GM21381 (cell line): Measurements from ENCODE around the gene ARMCX1.
A peak's percentile ranks its signal among the peaks of the same experiment; 100 is the strongest.
"Not testable (repeated sequence)": the region's sequence is repeated elsewhere in the genome, so short reads cannot be mapped to it uniquely, and the experiment has no call there.

Source experiments
- ATAC-seq: cut with Tn5 transposase; IDR thresholded peaks from one replicate; pipeline ENCODE4 v1.9.1; 2021; ENCODE audit warnings: mild to moderate bottlenecking, moderate library complexity; ENCODE audit not compliant: unreplicated experiment

The ARMCX1 gene

DNA sequence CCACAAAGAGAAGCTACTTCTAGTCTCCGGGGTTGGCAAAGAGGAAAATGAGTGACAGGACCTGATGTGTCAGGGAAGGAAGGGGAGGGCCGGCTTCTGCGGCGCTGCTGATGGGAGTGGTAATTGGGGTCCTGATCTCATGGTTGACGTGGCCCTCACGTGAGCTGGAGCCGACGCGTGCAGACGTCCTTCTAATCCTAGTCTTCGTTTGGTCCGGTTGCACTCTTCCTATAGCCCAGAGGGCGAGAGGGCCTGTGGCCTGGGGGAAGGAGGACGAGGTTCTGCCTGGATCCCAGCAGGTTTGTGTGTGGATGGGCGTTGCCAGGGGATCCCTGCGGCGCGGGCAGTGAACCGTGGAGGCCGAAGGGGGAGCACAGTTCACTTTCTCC is at the start of gene ARMCX1:
ARMCX1 (plus strand) TSS at position 186 of the 389 bp plus-strand sequence. CDS start 2,384 bp downstream, outside the sequence.
- ATAC-seq = no peak

DNA sequence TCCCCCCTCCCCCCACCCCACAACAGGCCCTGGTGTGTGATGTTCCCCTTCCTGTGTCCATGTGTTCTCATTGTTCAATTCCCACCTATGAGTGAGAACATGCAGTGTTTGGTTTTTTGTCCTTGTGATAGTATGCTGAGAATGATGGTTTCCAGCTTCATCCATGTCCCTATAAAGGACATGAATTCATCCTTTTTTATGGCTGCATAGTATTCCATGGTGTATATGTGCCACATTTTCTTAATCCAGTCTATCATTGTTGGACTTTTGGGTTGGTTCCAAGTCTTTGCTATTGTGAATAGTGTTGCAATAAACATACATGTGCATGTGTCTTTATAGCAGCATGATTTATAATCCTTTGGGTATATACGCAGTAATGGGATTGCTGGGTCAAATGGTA is 47.4 kb upstream of the ARMCX1 start:
- ATAC-seq = not testable (repeated sequence)

DNA sequence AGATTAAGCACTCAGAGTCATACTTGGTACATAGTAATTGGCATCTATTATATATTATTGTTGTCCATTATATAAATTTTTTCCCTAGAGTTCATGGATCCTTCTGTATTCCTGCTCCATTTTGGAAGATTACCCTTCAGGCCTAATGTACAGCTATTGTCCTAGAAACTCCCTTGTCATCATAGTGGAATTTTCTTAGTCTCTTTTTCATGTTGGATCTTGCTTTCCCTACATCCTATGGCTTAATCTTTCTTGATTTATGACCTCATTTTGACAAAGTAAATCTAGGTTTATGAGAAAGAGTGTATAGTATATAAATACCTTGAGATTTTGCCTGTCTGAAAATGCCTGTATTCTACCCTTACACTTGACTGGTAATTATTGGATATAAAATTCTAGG is 43.0 kb upstream of the ARMCX1 start:
- no peak for ATAC-seq

DNA sequence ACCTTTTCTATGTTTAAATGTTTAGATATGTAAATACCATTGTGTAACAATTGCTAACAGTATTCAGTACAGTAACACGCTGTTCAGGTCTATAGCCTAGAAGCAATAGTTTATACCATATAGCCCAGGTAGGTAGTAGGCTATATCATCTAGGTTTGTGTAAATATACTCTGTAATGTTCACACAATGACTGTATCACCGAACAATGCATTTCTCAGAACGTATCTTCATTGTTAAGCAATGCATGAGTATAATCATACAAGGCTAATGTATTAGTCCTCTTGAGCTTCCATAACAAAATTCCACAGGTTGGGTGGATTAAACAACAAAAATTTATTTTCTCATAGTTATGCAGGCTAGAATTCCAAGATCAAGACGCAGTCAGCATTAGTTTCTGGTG is 42.4 kb upstream of the ARMCX1 start:
- no peak for ATAC-seq

DNA sequence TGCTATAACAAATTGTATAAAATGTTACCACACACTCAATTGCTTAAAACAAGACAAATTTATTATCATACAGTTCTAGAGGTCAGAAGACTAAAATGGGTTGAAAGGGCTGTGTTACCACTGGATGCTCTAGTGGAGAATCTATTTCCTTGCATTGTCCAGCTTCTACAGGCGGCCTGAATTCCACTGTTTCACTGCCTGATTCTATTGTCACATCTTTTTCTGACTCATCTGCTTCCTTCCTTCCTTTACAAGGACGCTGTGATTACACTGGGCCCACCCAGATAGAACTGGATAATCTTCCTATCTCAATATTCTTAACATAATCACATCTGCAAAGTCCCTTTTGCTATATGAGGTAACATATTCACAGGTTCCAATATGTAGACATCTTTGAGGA is 19.4 kb upstream of the ARMCX1 start:
- no peak for ATAC-seq

DNA sequence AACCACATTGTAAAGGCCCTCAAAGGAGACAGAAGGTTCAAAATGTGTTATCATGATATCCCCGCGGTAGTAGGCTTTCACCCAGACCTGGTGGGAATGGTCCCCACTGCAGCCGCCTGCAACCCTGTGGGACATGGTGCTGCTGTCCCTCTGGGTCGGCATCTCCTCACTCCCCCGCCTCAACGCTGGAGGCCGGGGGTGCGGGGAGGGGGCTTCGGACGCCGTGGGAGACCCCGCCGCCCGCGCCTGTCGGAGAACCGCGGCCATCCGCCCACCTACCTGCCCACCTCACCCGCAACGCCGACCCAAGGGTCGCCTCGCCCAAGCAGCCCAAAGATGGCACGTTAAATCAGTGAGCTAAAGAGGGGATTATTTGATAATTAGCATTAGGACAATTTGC is 11.2 kb upstream of the ARMCX1 start:
- ATAC-seq = no peak

DNA sequence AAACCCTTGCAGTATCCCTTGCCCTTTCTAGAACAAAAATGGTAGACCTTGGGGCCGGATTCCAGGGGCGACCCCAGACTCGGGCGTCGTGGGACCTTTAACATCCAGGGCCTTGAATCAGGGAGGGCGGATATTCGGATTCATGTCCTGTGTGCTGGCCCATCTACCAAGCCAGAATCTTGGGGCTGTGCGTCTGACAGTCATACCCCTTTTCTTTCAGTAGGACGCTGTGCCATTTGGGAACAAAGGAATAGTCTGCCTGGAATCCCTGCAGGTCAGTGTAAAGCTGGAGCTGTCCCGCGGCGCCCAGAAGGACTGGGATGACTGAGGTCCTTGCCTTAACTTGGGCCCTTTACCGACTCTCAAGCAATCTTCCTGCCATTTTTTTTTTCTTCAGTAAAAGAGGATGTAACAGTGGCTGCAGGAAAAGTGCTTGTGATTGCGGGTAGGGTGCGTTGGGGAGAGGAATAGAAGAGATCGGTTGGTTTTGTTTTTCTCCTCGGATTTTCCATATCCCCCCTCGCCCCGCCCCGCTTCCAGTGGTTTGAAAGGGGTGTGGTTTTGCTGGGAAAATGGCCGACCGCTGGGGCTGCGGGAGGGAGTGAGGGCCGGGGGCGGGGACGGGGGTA is 518 bp downstream of the ARMCX1 start:
- no peak for ATAC-seq

DNA sequence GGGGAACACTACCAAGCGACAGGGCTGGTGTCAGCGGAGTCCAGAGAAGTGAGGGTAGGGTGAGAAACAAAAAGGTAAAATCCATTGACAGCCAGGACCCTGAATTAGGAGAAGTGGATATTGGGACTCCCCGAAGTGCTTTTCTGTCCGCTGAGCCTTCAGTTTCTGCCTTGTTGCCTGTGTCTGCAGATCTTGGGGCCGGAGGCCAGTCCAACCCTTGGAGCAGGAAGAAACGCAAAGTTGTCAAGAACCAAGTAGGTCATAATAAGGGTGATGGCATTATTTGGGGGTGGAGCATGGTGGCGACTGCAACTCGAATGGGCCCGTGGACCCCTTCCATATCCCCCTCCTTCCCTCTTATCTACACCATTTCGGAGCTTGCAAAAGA is 1.0 kb downstream of the ARMCX1 start:
- ATAC-seq = no peak

DNA sequence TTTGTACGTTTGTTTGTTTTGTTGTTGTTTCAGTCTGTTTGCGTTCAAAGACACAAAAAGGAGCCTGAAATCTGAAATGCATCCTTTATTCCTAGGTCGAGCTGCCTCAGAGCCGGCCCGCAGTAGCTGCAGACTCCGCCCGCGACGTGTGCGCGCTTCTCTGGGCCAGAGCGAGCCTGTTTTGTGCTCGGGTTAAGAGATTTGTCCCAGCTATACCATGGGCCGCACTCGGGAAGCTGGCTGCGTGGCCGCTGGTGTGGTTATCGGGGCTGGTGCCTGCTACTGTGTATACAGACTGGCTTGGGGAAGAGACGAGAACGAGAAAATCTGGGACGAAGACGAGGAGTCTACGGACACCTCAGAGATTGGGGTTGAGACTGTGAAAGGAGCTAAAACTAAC is 2.4 kb downstream of the ARMCX1 start:
- no peak for ATAC-seq

DNA sequence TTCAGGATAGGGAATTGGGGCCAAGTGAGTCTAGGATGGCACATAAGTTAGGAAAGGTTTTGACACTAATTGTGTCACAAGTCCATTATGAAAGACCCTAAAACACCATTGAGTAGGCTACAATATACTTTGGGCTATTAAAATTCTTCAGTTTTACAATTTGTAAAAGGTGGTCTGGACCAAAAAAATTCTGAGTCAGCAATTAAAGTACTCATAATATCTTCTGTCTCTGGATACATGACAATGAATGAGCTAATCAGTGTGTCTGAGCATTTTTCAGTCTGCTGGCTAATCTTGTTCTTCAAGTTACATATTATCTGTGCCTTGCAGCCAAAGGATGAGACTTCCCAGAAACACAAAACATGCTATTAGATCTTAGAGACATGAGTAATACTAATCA is 14.3 kb downstream of the ARMCX1 start:
- ATAC-seq = no peak

DNA sequence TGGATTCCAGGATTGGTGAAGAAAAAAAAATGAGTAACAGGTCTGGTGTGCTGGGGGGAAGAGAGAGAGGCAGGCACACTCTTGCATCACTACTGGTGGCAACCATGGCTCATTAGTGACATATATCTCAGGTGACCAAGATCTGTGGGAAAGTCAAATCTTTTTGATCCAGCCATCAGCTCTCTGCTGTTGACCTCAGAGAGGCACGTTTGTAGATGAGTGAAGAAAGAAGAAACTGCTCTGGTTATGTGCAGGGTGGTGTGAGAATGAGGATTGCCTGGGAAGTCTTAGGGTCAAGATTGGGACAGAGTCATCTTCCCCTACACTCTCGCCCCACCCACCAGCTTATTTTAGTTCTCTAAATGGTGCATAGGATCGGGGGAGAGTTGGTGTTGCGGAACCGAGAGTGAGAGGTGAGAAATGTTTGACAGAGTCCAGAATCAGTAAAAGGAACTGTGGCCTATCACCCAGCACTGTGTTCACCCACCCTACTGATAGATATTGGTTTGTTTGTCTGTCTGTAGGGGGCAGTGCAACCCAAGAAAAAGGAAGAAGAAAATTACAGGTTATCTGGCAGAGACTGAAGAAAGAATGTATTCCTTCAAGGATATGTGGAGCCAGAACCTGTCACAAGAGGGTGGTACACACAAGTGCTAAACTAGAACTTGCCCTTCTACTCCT is 45.5 kb downstream of the ARMCX1 start:
- ATAC-seq = peak; percentile 98

DNA sequence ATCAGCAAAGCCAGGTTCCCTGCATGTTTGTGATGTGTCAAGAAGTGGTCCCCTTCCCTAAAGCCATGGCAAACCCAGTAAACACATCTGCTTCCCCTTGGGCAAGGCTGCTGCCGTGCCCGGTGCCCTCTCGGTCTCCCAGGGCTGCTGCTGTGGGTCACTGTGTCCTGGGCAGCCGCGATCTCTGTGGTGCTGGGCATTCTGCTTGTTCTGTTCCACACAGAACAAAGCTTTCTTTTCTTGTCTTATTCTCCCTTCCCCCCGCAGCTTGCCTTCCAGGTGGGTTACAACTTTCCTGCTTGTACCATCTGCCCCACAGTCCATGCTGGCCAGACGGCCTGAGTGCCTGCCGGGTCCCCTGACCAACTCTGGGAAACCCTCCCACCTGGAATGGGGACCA is 49.2 kb downstream of the ARMCX1 start:
- not testable (repeated sequence) for ATAC-seq

DNA sequence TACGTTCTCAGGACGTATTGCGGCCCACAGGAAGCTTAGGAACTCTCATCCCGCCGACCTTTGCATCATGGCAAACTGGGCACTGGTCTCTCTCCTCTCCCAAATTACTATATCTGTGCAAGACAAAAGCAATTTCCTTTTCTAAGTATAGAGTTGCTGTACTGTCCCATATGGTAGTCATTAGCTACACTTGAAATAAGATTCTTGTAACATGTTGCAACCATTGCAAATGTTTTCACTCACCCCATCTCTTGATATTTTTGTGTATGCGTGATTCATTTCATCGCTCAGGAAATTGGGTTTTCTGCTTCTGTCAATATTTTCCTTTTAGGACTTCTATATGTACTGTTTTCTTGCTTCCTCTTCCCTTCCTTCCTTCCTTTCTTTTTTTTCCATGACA is 51.7 kb downstream of the ARMCX1 start:
- ATAC-seq = no peak
